Smooth muscle cell (in vitro differentiated cells): Measurements from ENCODE around the gene MTCL1. TPM values are rescaled to one million over a fixed set of nuclear protein-coding genes. Genes with fewer than 3 reads are reported as not detected.
A peak's percentile ranks its signal among the peaks of the same experiment; 100 is the strongest.

Experiments
- DNase-seq: peaks from one replicate; lab custom pipeline; 2025; ENCODE audit not compliant: unreplicated experiment; lab: John Stamatoyannopoulos, UW
- H2AFZ ChIP-seq: fragments of 200-600 bp; sonication (generic); 2 replicates; pipeline ENCODE4 v1.6.0; 2016; ENCODE audit warnings: antibody characterized with exemption, low read depth, mild to moderate bottlenecking
- H3F3A ChIP-seq: fragments of 200-600 bp; sonication (generic); 2 replicates; pipeline ENCODE4 v1.6.0; 2017; ENCODE audit warnings: antibody characterized with exemption, low read depth
- H3K27ac ChIP-seq: fragments of 200-600 bp; sonication (generic); 2 replicates; pipeline ENCODE4 v1.5.1; 2016; ENCODE audit warnings: low read depth, mild to moderate bottlenecking
- H3K27me3 ChIP-seq: fragments of 200-600 bp; sonication (generic); 2 replicates; pipeline ENCODE4 v1.6.1; 2016; ENCODE audit warnings: low read depth, mild to moderate bottlenecking
- H3K36me3 ChIP-seq: fragments of 200-600 bp; sonication (generic); 2 replicates; pipeline ENCODE4 v1.5.1; 2016; ENCODE audit warnings: low read depth
- H3K4me1 ChIP-seq: fragments of 200-600 bp; sonication (generic); 2 replicates; pipeline ENCODE4 v1.5.1; 2016; ENCODE audit warnings: low read depth
- H3K4me2 ChIP-seq: fragments of 200-600 bp; sonication (generic); 2 replicates; pipeline ENCODE4 v1.6.0; 2016; ENCODE audit warnings: mild to moderate bottlenecking
- H3K4me3 ChIP-seq: fragments of 200-600 bp; sonication (generic); 2 replicates; pipeline ENCODE4 v1.5.1; 2016; ENCODE audit warnings: mild to moderate bottlenecking
- H3K79me2 ChIP-seq: fragments of 200-600 bp; sonication (generic); 2 replicates; pipeline ENCODE4 v1.6.0; 2016; ENCODE audit warnings: low read depth, mild to moderate bottlenecking
- H3K9ac ChIP-seq: fragments of 200-600 bp; sonication (generic); 2 replicates; pipeline ENCODE4 v1.6.0; 2016; ENCODE audit warnings: low read depth
- H3K9me3 ChIP-seq: fragments of 200-600 bp; sonication (generic); replicated peaks from 2 replicates; pipeline ENCODE4 v1.5.1; 2016; ENCODE audit warnings: low read depth
- H4K20me1 ChIP-seq: fragments of 200-600 bp; sonication (generic); 2 replicates; pipeline ENCODE4 v1.6.0; 2016; ENCODE audit warnings: low read depth
- CTCF ChIP-seq: fragments of 200-600 bp; sonication (generic); IDR thresholded peaks from 2 replicates; pipeline ENCODE4 v1.5.1; 2017; ENCODE audit warnings: borderline replicate concordance, mild to moderate bottlenecking, antibody characterized with exemption; ENCODE audit not compliant: insufficient read depth, poor library complexity, severe bottlenecking
- WGBS: methylation state at CpG from one replicate; pipeline ENCODE4 v1.1.7; 2016; ENCODE audit warnings: low lambda C conversion rate; 5-methylcytosine and 5-hydroxymethylcytosine counted together
- polyA plus RNA-seq: library from polyadenylated mRNA; unstranded; fragments of >200 nt; fragmentation: Nextera tagmentation; extraction: Ambion mirVana; gene quantifications from 2 replicates; pipeline ENCODE4 v1.2.1, GENCODE V29; 2016
- total RNA-seq: library from RNA; depleted of rRNA; stranded (reverse); fragments of >200 nt; gene quantifications from 2 replicates; pipeline ENCODE4 v1.2.3, GENCODE V29; 2014

MTCL1 gene
- total and polyA plus RNA-seq, 2 experiments from 2014 or later: 5.5 to 15.2 TPM

GRCh38 chr18:8695932-8696517 lies 9.3 kb upstream of the MTCL1 start:
- no peak for DNase-seq
- H3K9ac ChIP-seq: no peak overlapping the region

GRCh38 chr18:8696749-8697211 lies 8.6 kb upstream of the MTCL1 start:
- Histone ChIP-seq H3K4me2 (no peak overlapping the region), H3K27ac (no peak overlapping the region), H3F3A (no peaks in the 10 kb centered on the region), H4K20me1 (no peaks in the 10 kb centered on the region), H3K9me3 (no peaks in the 10 kb centered on the region), H3K36me3 (no peaks in the 10 kb centered on the region), H2AFZ (no peak overlapping the region), H3K27me3 (no peaks in the 10 kb centered on the region), H3K9ac (no peak overlapping the region), H3K79me2 (no peaks in the 10 kb centered on the region), H3K4me1 (no peaks in the 10 kb centered on the region), H3K4me3 (no peak overlapping the region)
- 2% methylated on average over 5 of the region's 5 CpGs for WGBS
- peak; percentile 53 for DNase-seq
- peak; percentile 87 for TF ChIP-seq CTCF

More at GRCh38 chr18:8695932-8696517, 9.3 kb upstream of the MTCL1 start:
- no peak for TF ChIP-seq CTCF
- 77% methylated on average over 3 of the region's 3 CpGs for WGBS
- Histone ChIP-seq H3F3A (no peaks in the 10 kb centered on the region), H3K4me2 (no peak overlapping the region), H3K27ac (no peak overlapping the region), H4K20me1 (no peaks in the 10 kb centered on the region), H2AFZ (no peak overlapping the region), H3K9me3 (no peaks in the 10 kb centered on the region), H3K27me3 (no peaks in the 10 kb centered on the region), H3K4me3 (no peak overlapping the region), H3K79me2 (no peaks in the 10 kb centered on the region), H3K4me1 (no peaks in the 10 kb centered on the region), H3K36me3 (no peaks in the 10 kb centered on the region)

- WGBS: 95% methylated on average over 7 of the region's 7 CpGs
- Histone ChIP-seq H3K9ac (no peak overlapping the region), H3K36me3 (no peaks in the 10 kb centered on the region), H3K4me1 (peaks cover 7% of the 10 kb centered on the region), H3K9me3 (no peaks in the 10 kb centered on the region), H3F3A (no peaks in the 10 kb centered on the region), H3K4me2 (no peak overlapping the region), H3K27me3 (no peaks in the 10 kb centered on the region), H4K20me1 (no peaks in the 10 kb centered on the region), H3K4me3 (no peak overlapping the region), H3K79me2 (no peaks in the 10 kb centered on the region), H2AFZ (no peak overlapping the region), H3K27ac (no peak overlapping the region)
- no peak for DNase-seq
- no peak for TF ChIP-seq CTCF
Measured at GRCh38 chr18:8699126-8699525, 6.2 kb upstream of the MTCL1 start.

GRCh38 chr18:8699948-8700347 lies 5.4 kb upstream of the MTCL1 start:
- H3K36me3 ChIP-seq: no peaks in the 10 kb centered on the region
- no peaks in the 10 kb centered on the region for H3K9me3 ChIP-seq
- WGBS: 86% methylated on average over 2 of the region's 2 CpGs
- H3K27me3 ChIP-seq: no peaks in the 10 kb centered on the region
- no peaks in the 10 kb centered on the region for H3K79me2 ChIP-seq
- no peak overlapping the region for H3K4me2 ChIP-seq
- no peaks in the 10 kb centered on the region for H4K20me1 ChIP-seq
- H3F3A ChIP-seq: no peaks in the 10 kb centered on the region
- H3K9ac ChIP-seq: no peak overlapping the region
- peaks cover 7% of the 10 kb centered on the region for H3K4me1 ChIP-seq
- TF ChIP-seq CTCF: no peak
- H2AFZ ChIP-seq: no peak overlapping the region
- H3K4me3 ChIP-seq: no peak overlapping the region
- no peak for DNase-seq
- no peak overlapping the region for H3K27ac ChIP-seq
